OCI-LY3 (cell line): ENCODE measurements around the gene RHOB.
A peak's percentile ranks its signal among the peaks of the same experiment; 100 is the strongest.

Experiments
- H2AFZ ChIP-seq: fragments of 200-600, 300-600 bp; shearing (Covaris generic); 2 replicates; pipeline ENCODE4 v1.6.0; 2014; ENCODE audit warnings: antibody characterized with exemption, low read depth, low read length
- H3K27ac ChIP-seq: fragments of 200-600, 300-600 bp; sonication (generic); 2 replicates; pipeline ENCODE4 v1.5.1; 2014; ENCODE audit warnings: mild to moderate bottlenecking, low read length, moderate library complexity, mixed read lengths
- H3K27me3 ChIP-seq: fragments of 200-600, 300-600 bp; sonication (generic); 2 replicates; pipeline ENCODE4 v1.6.1; 2014; ENCODE audit warnings: low read depth, low read length, mixed read lengths
- H3K36me3 ChIP-seq: fragments of 200-600, 300-600 bp; sonication (generic); replicated peaks from 2 replicates; pipeline ENCODE3; 2014; ENCODE audit warnings: low read depth, low read length, mixed read lengths
- H3K4me1 ChIP-seq: fragments of 300-600, 200-600 bp; sonication (generic); 2 replicates; pipeline ENCODE4 v1.6.1; 2014; ENCODE audit warnings: low read length, mixed read lengths
- H3K4me2 ChIP-seq: fragments of 200-600, 300-600 bp; sonication (generic); 2 replicates; pipeline ENCODE4 v1.6.1; 2014; ENCODE audit warnings: low read length, mixed read lengths
- H3K4me3 ChIP-seq: fragments of 300-600, 200-600 bp; sonication (generic); 2 replicates; pipeline ENCODE4 v1.5.1; 2014; ENCODE audit warnings: antibody characterized with exemption, mild to moderate bottlenecking, low read length, moderate library complexity
- H3K79me2 ChIP-seq: fragments of 300-600, 200-600 bp; shearing (Covaris generic); 2 replicates; pipeline ENCODE4 v1.6.1; 2014; ENCODE audit warnings: mild to moderate bottlenecking, low read length, mixed read lengths
- H3K9ac ChIP-seq: fragments of 300-600, 200-600 bp; shearing (Covaris generic); 2 replicates; pipeline ENCODE4 v1.6.0; 2014; ENCODE audit warnings: mild to moderate bottlenecking, low read length, moderate library complexity
- H3K9me3 ChIP-seq: fragments of 200-600, 300-600 bp; shearing (Covaris generic); 2 replicates; pipeline ENCODE4 v1.6.1; 2014; ENCODE audit warnings: low read length, mixed read lengths; ENCODE audit not compliant: insufficient read depth
- H4K20me1 ChIP-seq: fragments of 200-600, 300-600 bp; sonication (generic); 2 replicates; pipeline ENCODE4 v1.6.1; 2016; ENCODE audit warnings: low read length, mixed read lengths; ENCODE audit not compliant: insufficient read depth
- EZH2phosphoT487 ChIP-seq: fragments of 200-600 bp; shearing (Covaris generic); IDR thresholded peaks from 2 replicates; pipeline ENCODE4 v1.6.1; 2018; ENCODE audit warnings: antibody characterized with exemption, mixed run types, low read depth
- TF ChIP-seq, protein P1 (sequence below): fragments of 200-600, 300-600 bp; sonication (generic); IDR thresholded peaks from 2 replicates; pipeline ENCODE4 v1.5.1; 2014; ENCODE audit warnings: antibody characterized with exemption, low read length, low read depth

RHOB gene

DNA sequence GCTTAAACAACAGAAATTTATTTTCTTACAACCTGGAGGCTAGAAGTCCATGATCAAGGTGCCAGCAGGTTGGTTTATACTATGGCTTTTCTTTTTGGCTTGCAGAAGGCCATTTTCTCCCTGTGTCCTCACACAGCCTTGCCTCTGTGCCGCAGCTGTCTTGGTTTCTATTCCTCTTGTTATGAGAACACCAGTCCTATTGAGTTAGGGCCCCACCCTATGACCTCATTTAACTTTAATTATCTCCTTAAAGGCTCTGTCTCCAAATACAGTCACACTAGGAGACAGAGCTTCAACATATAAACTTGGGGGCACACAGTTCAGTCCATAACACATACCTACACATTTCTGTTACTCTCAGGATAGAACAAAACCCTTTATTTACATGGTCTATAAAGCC is 17.3 kb upstream of the RHOB start:
- Histone ChIP-seq H3K4me1 (peaks cover 29% of the 10 kb centered on the region), H3K36me3 (no peaks in the 10 kb centered on the region), H3K9ac (no peak overlapping the region; the same call in 1 of the 2 replicates), H3K9me3 (no peaks in the 10 kb centered on the region), H3K27ac (no peak overlapping the region), H3K79me2 (no peaks in the 10 kb centered on the region), H4K20me1 (no peaks in the 10 kb centered on the region), H3K27me3 (no peaks in the 10 kb centered on the region), H2AFZ (peak overlapping the region; percentile 22; the same call in 1 of the 2 replicates), H3K4me3 (peak overlapping the region; percentile 16; the same call in 1 of the 2 replicates), H3K4me2 (peak overlapping the region; percentile 52)
- no peak for TF ChIP-seq EZH2phosphoT487
- TF ChIP-seq, protein P1, sequence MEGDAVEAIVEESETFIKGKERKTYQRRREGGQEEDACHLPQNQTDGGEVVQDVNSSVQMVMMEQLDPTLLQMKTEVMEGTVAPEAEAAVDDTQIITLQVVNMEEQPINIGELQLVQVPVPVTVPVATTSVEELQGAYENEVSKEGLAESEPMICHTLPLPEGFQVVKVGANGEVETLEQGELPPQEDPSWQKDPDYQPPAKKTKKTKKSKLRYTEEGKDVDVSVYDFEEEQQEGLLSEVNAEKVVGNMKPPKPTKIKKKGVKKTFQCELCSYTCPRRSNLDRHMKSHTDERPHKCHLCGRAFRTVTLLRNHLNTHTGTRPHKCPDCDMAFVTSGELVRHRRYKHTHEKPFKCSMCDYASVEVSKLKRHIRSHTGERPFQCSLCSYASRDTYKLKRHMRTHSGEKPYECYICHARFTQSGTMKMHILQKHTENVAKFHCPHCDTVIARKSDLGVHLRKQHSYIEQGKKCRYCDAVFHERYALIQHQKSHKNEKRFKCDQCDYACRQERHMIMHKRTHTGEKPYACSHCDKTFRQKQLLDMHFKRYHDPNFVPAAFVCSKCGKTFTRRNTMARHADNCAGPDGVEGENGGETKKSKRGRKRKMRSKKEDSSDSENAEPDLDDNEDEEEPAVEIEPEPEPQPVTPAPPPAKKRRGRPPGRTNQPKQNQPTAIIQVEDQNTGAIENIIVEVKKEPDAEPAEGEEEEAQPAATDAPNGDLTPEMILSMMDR, result no peak

DNA sequence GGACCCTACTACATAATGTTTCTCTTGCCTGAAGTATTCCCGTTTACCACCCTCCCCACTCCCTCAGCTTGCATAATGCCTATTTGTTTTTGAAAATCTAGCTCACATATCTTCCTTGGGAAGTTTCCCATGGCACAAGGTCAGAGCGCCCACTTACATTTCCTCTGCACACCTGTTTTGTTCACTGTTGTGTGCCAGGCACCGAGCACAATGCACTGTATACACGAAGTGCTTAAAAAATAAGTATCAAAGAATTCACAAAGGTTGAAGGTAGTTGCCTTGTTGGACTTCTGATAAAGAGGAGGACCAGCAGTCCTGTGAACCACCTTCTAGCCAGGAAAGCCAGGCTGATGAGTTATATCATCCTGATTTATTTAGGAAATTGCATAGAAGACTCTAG is 16.8 kb upstream of the RHOB start:
- H3K27me3 ChIP-seq, result no peaks in the 10 kb centered on the region
- H3K4me1 ChIP-seq, result peaks cover 24% of the 10 kb centered on the region
- H3K27ac ChIP-seq, result no peak overlapping the region
- TF ChIP-seq EZH2phosphoT487, result no peak
- TF ChIP-seq, protein P1, result no peak
- H2AFZ ChIP-seq, result peak overlapping the region; percentile 22; the same call in 1 of the 2 replicates
- peak overlapping the region; percentile 16; the same call in 1 of the 2 replicates for H3K4me3 ChIP-seq
- peak overlapping the region; percentile 52 for H3K4me2 ChIP-seq
- H3K36me3 ChIP-seq, result no peaks in the 10 kb centered on the region
- no peaks in the 10 kb centered on the region for H4K20me1 ChIP-seq
- no peak overlapping the region; the same call in 1 of the 2 replicates for H3K9ac ChIP-seq
- no peaks in the 10 kb centered on the region for H3K9me3 ChIP-seq
- H3K79me2 ChIP-seq, result no peaks in the 10 kb centered on the region

DNA sequence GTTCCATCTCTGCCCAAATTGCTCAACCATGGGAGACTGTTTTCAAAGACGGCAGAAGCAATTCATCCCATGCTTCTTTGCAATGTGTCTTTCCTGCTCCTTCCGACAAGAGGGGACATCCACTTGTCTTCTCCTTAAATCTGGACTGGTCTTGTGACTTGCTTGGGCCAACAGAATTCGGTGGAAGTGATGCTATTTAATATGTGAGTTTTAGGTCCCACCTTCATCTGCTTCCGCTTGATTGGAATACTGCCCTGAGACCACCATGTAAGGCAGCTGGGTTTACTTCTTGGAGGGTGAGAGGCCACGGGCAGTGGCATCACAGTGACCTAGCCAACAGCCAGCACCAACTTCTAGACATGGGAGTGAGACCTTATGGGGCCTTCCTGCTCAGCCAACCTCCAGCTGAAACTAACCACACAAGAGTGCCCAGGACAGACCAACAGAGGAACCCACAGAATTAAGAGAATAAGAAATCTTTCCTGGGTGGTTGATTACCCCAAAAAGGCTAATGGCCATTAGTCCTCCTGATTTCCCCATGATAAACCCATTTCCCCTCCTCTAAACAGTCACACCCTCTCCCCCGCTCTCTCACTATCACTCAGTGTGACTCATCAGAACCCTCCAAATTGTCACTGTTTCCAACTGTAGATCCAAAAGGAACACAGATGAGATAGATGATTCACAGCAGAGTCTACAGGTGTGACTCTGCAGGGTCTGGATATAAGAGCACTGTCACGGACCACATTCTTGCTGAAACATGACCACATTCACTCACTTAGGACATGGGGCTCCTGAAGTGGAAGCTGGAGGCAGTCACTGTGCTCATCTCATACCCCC is 16.2 kb upstream of the RHOB start:
- Histone ChIP-seq H4K20me1 (no peaks in the 10 kb centered on the region), H3K27ac (no peak overlapping the region), H3K9me3 (no peaks in the 10 kb centered on the region), H3K4me3 (no peak overlapping the region), H3K9ac (no peak overlapping the region), H3K4me1 (peaks cover 22% of the 10 kb centered on the region), H3K36me3 (no peaks in the 10 kb centered on the region), H2AFZ (no peak overlapping the region), H3K4me2 (peak overlapping the region; percentile 4; the same call in 1 of the 2 replicates), H3K27me3 (no peaks in the 10 kb centered on the region), H3K79me2 (no peaks in the 10 kb centered on the region)
- no peak for TF ChIP-seq EZH2phosphoT487
- TF ChIP-seq, protein P1, result no peak

DNA sequence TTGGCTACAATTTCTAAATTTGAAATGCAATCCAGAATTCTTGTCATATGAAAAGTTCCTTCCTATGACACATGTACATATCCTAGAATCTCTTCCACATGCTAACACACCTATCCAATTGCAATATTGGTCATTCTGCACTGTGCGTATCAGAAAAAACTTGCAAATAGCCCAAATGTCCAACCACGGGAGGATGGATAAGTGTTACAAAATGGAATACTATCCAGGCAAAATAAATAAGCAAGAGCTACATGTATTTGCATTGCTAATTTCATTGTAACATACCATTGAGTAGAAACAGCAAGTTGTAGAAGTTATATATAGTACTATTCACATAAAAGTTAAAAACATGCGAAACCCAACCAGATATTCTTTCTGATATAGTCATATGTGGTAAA is 15.6 kb upstream of the RHOB start:
- no peak for TF ChIP-seq EZH2phosphoT487
- TF ChIP-seq, protein P1, result no peak
- H3K4me2 ChIP-seq, result no peak overlapping the region
- H3K4me3 ChIP-seq, result no peak overlapping the region
- H3K9me3 ChIP-seq, result no peaks in the 10 kb centered on the region
- H4K20me1 ChIP-seq, result no peaks in the 10 kb centered on the region
- no peak overlapping the region for H3K27ac ChIP-seq
- H3K4me1 ChIP-seq, result peaks cover 22% of the 10 kb centered on the region
- H2AFZ ChIP-seq, result no peak overlapping the region
- no peaks in the 10 kb centered on the region; the same call in 1 of the 2 replicates for H3K27me3 ChIP-seq
- H3K36me3 ChIP-seq, result no peaks in the 10 kb centered on the region
- H3K9ac ChIP-seq, result no peak overlapping the region
- no peaks in the 10 kb centered on the region for H3K79me2 ChIP-seq
